HCEC 1CT (cell line): ENCODE data around the gene THADA.
A peak's percentile ranks its signal among the peaks of the same experiment; 100 is the strongest.
"Not testable (repeated sequence)": the region's sequence is repeated elsewhere in the genome, so short reads cannot be mapped to it uniquely, and the experiment has no call there.

Experiments used
- DNase-seq: peaks from one replicate; pipeline ENCODE4 v3.0.0-alpha.2; 2017

The THADA gene

DNA sequence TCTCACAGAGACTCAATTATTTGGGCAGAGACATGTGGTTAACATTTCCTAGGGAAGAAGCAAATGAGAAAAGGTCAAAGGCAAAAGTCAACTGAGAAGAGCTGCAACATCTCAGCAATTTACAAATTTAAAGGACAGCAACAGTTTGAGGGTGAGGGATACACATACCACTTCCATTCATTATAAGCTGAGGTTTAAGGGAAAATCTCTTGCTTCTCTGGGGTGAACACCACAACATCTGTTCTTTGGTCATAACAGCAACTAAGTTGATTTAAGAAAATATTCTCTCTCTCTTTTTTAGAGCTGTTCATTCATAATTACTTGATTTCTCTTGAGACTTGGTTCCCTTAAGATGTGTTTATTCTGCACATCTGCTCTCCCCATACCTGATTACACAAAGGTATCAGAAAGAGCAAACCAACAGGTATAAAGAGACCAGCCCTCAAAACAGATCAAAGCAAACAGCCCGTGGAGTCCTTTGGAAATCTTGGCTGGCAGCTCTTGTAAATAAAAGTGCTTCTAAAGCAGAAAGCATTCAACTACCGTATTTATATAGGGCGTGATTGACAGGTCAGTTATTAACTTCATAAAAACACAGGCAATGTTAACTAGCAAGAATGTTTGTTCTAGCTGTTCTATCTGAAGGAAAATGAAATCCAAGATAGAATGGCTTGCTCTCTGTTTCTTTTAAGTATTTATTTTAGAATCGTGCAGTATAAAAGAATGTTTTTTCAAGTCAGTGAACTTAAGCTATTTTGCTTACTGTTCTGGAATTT is 132.8 kb downstream of the THADA start:
- no peak for DNase-seq

DNA sequence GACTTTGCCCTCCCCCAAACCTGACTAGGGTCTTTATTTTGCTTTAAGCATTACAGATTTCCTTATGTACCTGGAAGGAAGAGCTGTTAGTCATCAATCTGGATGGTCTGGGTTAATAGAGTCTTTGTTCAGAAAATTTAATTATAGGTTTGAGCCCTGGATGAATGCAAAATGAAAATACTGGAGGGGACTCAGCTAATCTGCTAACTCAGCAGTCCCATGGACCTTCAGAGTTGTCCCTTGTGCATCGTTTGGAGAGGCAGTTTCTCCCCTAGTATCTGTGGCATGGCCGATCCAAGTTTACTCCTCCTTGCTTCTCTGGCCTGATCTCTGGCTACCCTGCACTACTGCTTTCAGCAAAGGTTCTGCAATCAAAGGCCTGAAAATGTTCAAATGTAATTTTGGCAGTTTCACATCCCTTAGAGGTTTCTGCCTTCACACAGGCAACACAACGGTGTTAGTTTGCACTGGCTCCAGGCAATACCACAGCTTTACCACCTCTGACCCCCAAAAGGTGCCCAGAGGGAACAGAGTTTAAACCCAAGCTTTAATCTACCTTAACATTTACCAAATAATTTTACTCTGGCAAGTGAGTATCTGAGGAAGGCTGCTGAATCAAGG is 134.3 kb downstream of the THADA start:
- DNase-seq, result no peak

DNA sequence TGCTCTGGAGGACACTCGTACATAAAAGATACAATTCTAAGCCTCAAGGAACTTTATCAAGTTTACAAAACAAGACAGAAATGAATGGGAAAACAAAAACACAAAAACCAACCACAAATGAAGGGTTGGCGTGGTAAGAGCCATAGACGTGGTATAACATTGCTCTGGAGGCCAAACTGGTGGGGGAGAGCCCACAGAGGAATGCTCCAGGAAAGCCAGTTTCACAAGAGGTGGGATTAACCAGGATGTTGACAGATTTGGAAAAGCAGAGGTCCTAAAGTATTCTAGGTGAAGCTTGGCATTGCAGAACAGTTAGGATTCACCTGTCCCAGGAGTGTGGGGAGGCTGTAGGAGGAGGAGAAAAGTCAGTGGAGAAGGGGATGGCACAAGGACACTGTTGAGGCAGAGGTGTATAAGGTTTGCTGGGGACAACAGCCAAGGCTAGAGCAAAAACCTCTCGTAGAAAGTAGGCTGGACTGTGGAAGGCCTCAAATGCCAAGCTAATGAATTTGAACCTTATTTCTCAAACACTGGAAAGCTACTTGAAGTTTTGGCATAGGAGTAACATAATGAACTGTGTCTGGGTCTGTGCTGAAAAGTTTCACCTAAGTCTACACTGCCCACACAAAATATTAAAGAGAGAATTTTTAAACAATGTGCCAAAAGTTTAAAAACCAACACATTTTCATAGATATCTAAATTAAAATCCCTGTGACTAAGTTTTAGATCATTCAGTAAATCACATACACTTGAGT is 135.1 kb downstream of the THADA start:
- DNase-seq, result no peak

DNA sequence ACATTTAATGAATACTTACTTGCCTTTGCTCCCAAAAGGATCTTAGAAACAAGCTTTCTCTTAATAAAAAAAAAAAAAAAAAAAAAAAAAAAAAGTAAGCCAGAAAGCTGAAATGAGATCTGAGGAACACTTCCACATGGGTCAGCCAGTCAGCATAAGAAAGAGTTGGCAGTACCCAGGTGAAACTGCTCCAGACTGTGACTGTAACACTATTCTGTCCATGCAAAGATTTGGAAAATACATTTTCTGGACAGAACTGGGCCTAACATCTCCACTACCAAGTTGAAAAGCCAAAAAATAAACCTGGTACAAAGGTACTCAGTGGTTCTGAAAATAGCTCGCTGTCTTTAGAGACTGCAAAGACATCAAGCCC is 135.7 kb downstream of the THADA start:
- no peak for DNase-seq

DNA sequence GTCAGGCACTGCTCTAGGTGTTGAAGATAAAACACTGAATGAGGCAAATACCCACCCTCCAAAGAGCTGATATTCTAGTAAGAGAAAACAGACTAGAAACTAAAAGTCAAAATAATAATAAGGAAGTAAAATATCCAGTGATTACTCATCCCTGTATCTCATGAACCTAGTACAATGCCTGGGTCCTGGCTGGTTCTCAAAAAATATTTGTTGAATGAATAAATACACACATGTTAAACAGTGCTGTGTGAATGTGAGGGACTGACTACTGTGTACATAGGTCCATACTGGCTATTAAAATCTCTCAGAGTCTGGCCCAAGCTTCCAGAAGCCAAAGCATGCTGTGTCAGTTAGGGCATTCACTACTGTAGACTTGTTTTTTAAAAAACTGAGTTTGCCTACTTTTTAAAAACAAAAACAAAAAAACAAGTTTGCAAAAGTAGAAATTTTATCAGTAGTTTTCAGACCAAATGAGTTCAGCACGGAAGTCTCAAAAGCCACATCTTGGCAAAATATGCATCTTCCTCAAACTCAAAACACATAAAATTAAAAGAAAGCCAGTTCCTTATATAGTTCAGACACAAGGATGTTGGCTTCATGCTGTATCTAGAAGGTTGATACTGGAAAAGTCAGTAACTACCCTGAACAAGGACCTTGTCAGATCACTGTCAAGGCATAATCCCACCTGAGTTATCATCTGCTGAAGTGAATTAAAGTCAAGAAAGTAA is 136.2 kb downstream of the THADA start:
- DNase-seq, result peak; percentile 89

DNA sequence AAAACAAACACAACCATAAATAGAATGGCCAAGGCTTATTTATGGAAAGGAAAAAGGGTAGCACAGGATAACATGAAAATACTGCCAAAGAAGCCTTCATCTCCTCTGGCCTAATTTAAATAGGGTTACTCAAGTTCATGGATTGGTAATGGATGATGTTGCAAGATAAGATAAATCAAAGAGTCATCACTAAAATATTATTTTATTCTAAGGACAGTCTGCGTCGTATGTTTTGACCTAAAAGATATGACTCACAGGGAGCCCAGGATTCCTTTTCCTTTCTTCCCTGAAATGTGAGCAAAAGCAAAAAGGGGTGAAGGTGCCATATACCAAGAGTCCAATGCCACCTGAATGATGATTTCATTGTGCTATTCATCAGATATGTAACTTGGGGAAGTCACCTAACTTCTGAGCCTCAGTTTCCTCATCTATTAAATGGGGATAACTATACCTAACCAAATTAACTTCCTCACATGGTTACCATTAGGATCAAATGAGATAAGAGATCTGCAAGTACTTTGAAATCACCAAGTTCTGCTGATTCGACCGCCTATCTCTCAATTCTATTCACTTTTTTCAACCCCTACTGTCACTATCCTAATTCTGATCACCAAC is 137.7 kb downstream of the THADA start:
- peak; percentile 94 for DNase-seq

DNA sequence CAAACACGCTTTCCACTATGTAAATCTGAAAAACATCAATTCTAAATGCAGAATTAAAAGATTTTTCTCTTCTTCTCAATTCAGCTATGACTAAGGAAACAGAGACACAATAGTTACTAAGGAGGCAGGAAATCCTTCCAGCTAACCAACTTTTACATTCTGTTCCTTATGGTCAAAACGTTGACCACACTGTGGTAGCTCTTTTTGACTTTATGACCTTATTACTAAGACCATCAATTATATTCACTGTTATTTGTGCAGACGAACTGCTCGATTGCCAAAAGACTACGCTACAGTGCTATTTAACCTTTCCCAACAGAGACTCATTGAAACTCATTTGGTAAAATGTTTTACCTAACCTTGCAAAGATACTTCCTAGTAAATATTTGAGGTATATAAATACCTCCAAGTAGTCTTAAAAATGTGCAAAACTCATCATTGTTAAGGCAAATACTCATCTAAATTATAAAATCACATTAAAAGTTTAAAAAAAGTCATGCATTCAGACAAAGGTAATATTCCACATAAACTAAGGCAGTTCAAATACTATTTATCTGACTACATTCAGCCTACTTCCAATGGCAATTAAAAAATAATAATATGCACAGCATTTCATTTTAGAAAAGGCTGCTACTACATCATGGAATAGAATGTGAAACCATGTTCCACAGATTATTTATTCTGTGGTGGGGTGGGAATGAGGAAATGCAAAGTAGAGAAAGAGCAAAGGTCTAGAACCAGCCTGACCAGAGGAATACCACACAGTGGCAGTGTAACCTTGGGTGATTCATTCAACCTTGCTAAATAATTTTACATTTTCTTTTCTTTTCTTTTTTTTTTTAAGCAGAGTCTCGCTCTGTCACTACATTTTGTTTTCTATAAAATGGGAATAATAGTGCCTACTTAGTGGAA is 139.9 kb downstream of the THADA start:
- DNase-seq, result peak; percentile 91

DNA sequence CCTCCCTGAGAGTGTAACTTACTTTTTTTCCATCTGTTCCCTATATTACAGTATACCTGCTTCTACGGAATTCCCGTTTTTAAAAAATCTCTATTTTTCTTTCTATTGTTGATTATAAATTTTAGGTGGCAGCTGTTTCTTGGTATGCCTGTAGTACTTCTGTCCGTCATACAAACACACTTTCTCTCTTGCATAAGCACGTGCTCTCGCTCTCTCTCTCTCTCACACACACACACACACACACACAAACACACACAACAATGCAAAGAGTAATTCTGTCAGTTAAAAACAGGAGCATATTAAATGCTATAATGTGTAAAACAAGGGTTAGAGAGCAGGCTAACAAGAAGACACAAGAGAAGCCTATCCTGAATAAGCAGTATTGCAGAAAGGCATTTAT is 140.5 kb downstream of the THADA start:
- DNase-seq, result no peak

DNA sequence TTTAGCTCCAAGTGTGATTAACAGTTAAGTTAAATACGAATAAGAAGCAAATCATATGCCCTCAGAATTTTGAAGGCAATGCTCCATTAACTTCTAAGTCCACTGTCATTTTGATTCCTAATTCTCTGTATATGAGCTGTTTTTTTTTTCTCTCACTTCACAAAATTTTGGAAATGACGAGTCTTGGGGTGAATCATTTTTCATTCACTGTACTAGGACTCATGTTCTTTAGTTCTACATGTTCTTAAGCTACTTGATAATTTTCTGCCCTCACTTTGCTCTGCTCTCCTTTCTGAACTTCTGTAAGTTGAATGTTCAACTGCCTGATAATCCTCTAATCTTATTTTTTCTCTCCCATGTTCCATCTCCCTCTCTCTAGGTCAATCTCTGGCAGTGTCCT is 141.0 kb downstream of the THADA start:
- DNase-seq, result peak; percentile 51

DNA sequence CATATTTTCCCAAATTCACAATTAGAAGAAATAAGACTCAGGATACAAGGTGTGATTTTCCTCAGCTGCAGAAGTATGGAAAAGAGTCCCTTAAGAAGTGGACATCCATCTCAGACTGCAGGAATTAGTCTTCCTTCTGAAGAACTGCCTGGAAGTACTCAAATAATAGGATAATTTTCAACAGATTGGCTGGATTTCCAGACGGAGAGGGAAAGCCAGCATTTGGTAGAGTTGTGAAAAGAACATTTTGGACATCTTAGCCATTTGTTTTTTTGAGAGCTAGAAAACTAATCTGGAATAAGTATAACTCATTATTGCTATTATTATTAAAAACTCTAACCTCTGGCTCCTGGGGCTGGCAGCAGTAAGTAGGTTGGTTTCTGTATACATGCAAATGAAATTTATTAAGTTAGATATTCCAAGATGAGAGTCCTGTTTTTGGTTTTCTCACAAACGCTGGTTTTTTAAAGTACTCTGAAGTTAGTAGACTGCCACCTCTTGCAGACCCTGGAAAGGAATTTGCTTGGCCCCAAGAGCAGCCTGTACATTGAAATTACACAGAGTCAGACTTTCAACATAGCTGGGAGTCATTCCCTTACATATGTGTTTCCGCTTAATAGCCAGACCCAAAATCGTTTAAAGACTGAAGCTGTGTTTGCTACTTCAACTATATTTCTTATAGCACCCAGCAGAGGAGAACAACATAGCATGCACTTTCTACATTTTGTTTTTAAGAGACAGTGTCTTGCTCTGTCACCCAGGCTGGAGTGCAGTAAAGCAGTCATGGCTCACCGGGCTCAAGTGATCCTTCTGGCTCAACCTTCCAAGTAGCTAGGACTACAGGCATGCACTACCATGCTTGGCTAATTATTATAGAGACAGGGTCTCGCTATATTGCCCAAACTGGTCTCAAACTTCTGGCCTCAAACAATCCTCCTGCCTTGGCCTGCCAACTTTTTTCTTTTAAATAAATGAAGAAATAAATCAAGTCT is 142.4 kb downstream of the THADA start:
- DNase-seq, result no peak

DNA sequence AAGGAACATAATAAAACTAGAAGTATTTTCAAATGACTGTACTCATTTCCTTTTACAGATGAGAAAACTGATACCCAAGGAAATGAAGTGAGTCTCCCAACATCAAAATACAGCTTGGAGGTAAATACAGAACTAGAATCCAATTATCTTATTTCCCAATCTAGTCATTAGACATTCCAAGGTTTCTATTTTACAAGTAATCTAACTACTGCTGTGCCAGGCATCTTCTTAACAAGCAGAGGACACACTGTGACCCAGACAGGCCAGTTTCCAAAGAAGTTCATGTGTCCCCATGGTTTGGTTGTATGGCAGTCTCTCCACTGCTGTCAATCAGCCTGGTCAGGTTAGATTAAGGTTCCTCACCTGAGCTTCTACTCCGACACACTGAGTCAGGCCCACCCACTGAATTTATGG is 143.5 kb downstream of the THADA start:
- DNase-seq, result no peak

DNA sequence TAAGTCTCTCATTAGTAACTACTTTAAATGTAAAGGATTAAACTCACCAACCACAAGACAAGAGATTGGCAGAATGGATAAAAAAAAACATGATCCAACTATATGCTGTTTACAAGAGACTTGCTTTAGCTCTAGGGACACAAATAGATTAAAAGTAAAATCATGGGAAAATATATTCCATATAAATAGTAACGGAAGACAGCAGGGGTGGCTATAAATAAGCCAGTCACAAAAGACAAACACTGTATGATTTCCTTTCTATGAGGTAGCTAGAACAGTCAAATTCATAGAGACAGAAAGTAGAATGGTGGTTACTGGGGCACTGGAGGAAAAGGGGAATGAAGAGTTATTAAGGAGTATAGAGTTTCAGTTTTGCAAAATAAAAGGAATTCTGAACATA is 145.2 kb downstream of the THADA start:
- no peak for DNase-seq

DNA sequence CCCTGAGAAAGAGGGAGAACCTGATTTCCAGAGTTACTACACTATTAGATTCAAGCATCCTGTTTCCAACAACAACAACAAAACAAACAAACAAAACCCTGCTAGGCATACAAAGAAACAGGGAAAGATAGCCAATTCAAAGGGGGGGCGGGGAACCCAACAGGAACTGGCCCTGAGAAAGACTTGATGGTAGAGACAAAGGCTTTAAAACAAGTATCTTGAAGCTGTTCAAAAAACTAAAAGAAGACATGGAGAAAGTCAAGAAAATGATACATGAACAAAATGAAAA is 147.1 kb downstream of the THADA start:
- DNase-seq, result no peak

DNA sequence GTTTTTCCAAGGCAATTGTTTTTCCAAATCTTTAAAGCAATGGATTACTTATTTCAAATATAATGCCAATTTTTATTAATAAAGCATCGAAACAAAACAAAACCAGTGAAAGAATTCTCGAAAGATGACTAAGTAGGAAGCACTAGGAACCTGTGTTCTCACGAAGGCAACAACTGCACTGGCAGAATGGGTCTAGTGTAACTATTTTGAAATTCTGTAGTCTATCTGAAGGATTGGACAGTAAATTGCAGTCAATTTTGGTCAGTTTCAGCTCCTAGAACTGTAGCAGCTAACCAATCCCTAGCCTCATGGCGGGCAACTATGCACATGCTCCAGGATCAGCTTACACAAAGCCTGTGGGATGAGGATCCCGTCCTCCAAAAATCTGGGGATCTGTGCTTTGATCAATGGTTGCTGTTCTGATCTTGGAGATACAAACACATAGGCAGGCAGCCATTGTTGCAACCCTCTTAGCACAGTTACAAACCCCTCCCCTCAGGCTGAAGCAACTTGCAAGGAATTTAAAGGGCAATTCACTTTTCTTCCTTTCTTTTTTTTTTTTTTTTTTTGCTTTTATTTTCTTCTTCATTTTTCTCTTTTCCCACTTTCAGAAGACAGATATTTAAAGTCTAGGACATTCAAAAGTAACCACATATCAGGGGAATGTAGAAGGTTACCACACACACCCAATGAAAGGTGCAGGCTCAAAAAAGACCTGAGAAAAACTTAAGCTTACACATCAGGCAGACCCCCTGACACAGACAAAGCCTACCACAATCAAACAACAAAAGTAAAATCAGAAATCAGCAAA is 147.6 kb downstream of the THADA start:
- DNase-seq, result no peak

DNA sequence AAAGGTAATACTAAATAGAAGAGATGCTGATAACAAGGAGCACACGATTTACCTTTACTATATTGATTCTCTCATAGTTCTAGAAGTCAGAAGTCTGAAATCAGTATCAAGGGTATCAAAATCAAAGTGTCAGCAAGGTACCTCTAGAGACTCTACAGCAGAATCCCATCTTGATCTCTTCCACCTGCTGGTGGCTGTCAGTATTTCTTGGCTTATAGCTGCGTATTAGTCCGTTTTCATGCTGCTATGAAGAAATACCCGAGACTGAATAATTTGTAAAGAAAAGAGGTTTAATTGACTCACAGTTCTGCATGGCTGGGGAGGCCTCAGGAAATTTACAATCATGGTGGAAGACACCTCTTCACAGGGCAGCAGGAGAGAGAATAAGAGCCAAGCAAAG is 149.1 kb downstream of the THADA start:
- DNase-seq, result not testable (repeated sequence)

DNA sequence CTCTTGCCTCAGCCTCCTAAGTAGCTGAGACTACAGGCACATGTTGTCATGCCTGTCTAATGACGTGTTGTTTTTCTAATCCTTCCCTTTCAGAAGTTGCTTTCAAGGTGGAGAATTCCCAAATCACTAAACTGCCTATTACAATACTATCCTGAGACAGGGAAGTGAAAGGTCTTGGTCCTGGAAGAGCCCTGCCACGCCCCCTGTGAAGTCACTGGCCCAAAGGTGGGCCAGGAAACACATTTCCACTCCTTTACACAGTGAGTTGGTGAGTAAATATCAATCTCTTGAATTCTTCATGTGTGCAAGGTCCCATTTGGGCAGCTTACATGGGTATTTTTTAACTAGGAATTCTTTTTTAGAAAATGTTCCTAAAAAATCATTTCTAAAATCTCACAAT is 150.1 kb downstream of the THADA start:
- no peak for DNase-seq

DNA sequence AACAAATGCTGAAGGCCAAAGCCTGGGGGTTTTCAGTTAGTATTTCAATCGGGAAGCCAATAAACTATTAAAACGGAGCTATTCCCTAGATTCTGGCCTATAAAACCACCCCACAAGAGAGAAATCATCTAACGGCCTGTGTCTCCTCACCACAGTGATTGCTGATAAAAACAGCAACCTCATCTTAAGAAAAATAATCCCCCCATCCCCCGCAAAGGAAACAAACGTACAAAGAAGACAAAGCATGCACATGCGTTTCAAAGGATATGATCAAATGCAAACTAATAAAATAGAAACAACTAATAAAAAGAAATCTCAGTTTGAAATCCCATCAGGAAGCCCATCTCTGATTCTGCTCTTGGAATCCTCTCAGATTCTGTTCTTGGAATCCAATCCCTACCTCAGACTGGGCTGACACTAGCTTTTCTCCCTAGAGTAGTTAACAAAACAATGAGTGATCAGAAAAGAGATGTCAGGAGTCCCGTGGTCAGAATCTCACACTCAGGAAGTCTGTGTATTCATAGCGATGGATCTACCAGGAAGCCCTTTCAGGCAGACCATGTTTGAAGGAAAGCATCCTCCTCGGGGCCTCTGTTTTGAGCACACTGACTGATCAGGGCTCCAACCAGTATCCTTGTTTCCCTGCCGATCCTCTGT is 150.7 kb downstream of the THADA start:
- no peak for DNase-seq

DNA sequence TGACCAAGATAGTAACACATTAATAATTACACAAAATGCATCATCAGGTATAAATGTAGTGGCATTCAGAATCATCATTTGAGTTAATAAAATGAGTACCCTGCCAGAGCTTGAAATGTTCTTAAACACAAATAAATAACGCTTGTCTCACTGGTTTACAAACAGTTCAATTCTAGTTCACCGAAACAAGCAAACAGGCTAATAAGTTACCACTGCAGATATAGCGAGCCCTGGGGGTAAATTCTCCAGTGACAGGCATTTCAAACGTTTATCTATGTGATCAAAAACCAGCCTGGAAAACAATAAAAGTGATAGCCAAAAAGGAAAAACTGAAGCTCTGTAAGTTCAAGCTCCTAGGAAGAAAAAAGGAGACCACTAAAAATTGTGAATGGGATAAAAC is 152.6 kb downstream of the THADA start:
- DNase-seq, result no peak

DNA sequence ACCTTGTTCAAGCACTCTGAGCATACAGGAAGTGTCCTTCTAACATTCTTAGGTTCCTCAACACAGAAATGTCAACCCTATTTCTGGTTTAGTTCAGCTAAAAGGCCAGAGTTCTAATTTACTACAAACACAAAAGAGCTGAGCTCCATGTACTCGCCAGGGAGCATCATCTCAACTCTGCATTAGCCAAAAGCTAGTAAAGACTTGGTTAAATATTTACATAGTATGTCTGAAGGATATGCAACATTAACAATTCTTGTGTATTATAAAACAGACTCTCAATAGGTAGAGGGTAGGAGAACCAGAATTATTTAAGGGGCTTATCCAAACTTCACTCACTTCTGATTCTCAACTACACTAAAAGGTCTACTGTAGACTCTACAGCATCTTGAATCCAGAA is 154.6 kb downstream of the THADA start:
- no peak for DNase-seq
